ENCODE measurements around the gene PIWIL4.

Gene PIWIL4

DNA sequence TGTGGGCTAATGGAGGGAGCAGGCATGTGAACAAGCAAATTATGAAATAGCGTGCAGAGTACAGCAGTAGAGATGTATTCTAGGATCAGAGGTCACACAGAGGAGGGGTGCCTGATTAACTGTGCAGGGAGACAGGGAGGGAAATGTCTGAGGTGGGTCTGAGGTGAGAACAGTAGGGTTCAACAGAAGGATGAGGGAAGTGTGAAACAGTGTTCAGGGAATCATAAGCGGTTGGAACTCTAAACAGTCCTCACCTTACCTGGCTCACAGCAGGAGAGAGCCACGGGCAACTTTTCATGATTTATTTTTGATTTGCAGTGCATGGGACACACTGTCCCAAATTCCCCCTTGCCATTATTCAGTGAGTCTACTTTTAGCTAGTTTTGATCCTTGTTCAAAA is 90.5 kb downstream of the PIWIL4 start:
- in situ Hi-C loops (cut with MboI; ENCODE audit: low sequenced_read_pairs), result no loop called here

DNA sequence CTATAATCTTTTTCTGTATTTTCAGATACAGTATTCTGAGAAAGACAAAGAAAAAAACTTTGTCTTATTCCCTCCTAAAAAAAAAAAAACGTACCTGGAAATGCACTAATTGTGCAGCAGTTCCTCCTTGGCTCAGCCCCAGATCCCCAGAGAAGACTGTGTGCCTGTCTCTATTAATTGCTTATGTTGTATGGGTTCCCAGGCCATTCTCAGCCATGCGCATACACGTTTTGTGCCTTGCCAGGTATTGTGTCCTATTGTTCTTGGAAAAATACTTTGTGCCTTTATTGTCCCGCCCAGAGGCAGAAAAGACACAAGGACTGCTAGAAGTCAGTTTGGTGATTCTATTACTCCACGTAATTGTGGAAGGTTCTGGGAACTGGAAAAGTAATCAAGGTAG is 91.2 kb downstream of the PIWIL4 start:
- in situ Hi-C loops (cut with MboI; ENCODE audit: low sequenced_read_pairs), result no loop called here

DNA sequence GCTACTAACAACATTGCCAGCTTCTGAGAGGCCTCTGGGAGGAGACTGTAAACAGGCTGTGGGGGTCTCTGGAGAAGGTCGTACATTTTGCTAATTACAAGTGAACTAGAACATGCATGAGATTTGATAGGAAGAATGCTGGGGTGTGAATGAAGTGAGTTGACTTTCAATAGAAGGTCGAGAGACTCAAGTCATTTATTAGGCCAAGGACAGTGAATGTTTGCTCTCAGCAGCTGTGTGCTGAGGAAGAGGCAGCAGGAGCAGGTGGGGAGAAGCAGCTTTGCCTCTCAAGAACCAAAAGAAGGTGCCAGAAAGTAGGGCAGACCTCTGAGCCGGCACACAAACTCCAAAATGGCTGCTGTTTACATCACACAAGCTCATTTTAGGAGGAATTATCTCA is 91.7 kb downstream of the PIWIL4 start:
- in situ Hi-C loops (cut with MboI; ENCODE audit: low sequenced_read_pairs), result no loop called here

DNA sequence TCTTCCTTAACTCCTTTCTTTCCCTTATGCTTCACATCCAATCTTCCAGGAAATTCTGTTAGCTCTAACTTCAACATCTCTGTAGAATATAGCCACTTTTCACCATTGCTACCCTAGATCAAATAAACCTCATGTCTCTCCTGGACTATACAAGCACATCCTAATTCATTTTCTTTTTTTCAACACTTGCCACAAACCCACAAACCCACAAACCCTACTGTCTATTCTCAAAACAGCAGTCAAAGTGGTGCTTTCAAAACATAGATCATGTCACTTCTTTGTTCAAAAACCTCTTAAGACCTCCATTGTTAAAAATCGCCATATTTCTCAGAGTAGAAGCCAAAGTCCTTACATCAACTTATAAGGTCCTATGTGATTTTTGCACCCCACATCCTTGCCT is 94.3 kb downstream of the PIWIL4 start:
- in situ Hi-C loops (cut with MboI; ENCODE audit: low sequenced_read_pairs), result no loop called here

DNA sequence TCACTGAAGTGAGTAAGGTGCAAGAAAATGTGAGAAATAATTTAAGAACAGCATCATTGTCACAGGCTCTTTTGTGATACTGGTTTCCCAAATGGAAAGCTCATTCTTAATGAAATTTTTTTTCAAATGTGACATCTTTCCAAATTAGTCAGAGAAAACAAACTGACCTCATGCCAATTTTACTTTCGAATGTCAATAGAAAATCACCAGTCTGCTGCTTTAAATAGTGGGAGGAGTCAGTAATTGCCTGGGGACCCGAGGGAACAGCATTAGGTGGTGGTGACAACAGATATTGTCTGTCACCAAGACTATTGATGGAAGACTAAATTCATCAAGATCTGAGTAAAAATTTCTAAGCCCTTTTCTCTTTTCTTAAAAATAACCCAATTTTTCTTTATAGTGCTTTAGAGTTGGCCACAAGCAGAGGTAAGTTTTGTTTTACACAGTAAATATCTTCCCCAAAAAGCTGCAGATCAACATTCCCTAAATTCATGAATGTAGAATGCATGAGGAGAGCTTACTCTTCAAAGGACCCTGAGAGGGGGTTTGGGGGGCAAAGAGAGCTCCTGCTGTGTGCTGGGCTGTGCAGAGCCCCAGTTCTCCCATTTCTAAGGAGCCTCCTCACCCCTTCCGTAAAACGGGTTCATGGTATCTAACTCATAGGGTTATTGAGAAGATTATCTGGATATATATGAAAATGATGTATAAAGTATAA is 95.1 kb downstream of the PIWIL4 start:
- in situ Hi-C loops (cut with MboI; ENCODE audit: low sequenced_read_pairs), result no loop called here

DNA sequence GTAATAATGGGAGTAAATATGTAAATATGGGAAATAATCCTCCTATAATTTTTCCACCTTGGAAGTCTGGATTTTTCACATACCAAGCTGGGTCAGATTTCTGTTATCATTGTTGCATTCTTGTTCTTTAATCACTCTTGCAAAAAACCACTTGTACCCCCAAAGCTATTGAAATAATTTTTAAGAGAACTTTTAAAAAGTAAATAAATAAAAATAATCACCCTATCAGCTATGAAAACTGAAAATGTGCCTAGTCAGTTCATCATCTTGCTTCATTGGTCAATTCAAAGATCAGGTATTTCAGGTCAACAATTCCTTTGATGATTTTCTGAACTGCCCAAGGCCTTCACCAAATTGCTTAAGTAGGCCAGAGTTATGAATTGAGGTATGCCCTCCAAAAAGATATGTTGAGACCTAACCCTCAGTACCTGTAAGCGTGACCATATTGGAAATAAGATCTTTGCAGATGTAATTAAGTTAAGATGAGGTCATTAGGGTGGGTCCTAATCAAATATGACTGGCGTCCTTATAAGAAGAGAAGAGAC is 95.8 kb downstream of the PIWIL4 start:
- in situ Hi-C loops (cut with MboI; ENCODE audit: low sequenced_read_pairs), result no loop called here

DNA sequence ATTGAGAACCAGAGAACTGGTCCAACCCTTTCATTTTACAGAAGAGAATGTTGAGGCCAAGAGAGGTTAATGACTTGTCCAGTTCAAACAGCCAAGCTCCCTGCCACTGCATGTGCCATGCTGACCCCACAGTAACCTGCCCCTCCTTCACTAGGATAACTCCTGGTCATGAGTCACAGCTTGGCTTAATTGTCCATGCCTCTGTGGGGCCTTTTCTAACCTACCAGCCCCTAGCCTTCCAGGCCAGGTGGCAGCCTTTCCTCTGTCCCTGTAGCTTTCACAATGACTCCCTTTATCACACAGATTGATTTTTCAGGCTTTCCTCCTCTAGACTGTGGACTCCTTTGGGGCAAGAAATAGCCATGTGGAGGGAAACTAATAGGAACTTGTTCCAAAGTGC is 97.2 kb downstream of the PIWIL4 start:
- in situ Hi-C loops (cut with MboI; ENCODE audit: low sequenced_read_pairs), result no loop called here

DNA sequence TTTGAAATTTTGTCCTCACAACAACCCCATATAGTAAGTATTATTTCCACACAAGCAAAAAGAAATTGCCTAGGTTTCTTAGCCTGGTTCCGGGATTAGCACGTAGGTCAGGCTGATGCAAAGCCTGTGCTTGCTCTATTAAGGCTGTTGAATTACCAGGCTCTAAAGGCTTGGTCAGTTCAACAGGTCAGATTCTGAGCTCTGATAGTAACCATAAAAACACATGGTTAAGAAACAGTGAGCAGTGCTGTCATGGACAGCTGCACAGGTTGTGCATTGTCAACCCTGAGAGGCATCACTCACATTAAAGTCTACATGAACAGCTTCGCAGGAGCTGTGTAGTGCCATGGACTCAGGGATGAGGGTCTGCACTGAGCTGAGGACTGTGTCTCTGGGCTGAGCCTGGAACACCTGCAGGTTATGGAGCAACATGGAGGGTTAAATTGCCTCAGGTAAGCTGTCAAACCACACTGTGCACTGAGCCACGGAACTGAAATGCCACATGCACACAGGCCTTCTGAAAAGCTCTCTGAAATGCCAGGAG is 98.0 kb downstream of the PIWIL4 start:
- in situ Hi-C loops (cut with MboI; ENCODE audit: low sequenced_read_pairs), result no loop called here

DNA sequence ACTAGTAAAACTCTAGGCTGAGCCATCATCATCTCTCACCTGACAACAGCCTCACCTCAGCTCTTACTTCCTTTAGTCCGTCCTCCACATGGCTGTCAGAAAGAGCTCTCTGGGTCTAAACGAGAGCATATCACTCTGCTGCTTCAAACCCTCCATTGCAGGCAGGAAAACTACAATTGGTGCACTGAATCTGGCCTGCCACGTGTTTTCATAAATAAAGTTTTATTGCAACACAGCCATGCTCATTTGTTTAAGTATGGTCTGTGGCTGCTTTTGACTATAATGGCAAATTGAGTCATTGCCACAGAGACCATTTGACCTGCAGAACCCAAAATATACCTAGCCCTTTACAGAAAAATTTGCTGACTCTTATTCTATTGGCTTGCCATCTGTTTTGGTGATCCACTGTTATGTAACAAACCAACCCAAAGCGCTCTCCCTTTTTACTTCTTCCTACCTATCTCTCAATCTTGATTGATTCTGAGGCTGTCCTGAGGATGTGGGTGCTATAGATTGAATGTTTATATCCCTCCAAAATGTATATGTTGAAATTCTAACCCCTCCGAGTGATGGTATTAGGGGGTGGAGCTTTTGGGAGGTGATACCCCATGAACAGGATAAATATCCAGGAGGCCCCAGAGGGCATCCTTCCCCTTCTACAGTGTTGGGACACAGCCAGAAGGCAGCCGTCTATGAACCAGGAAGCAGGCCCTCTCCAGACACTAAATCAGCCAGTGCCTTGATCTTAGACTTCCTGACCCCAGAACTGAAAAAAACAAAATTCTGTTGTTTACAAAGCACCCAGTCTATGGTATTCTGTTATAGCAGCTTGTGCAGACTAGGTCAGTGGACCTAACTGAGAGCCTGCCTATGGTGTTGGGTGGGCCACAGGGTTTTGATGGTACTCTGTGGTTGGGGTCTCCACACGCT is 99.9 kb downstream of the PIWIL4 start:
- in situ Hi-C loops (cut with MboI; ENCODE audit: low sequenced_read_pairs), result no loop called here

DNA sequence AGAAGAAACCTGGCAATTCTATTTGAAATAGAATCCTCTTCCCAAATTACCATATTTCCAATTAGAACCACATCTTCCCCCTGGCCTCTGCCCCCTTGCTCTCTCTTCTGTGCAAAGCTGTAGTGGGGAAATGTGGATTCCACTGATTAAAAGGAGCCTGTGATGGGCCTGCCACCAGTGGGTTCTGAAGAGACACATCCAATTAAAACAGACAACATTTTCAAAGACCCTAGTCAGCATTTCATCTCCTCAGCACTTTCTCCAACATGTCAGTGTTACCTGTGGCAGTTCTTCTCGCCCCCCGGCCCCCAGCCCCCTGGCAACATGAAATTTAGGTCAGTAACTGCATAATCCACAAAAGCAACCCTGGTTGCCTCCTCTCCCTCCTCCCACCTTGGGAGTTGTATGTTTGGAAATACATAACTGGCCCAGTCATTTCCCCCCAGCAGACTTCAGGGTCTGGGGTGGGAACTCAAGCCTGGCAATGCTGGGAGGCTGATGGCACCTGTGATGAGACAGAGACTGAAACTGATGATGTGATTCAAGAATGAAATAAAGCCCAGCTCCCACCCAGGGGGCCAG is 101.1 kb downstream of the PIWIL4 start:
- in situ Hi-C loops (cut with MboI; ENCODE audit: low sequenced_read_pairs), result no loop called here

DNA sequence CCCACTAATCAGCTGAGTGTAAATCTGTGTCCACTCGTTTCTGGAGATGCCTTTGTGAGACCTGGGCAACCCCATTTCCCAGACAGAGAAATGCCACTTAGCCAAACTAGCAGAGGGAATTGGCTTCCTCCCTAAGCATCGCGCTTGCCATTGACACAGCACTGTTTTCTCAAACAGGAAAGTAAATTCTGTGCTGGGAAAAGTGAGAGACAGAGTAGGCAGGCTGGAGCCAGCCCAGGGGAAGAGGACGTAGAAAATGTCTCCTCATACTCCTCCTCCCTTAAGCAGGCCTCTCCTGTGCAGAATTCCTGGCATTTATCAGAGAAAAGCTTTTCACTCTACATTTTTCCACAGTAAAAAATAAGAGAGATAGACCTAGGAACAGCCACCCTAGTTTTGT is 101.9 kb downstream of the PIWIL4 start:
- in situ Hi-C loops (cut with MboI; ENCODE audit: low sequenced_read_pairs), result no loop called here

Data from HL-60/S4 (cell line).